SK-N-MC (cell line): ENCODE data around the gene CHST14.

Experiments
- EZH2 ChIP-seq: fragments of 200-600 bp; sonication (generic); IDR thresholded peaks from one replicate; pipeline ENCODE4 v1.6.1; 2017; ENCODE audit warnings: antibody characterized with exemption
- POLR2AphosphoS5 ChIP-seq: IDR thresholded peaks from 2 replicates; pipeline ENCODE4 v1.6.1; 2012; ENCODE audit warnings: mild to moderate bottlenecking, low read depth, low read length, borderline replicate concordance

DNA sequence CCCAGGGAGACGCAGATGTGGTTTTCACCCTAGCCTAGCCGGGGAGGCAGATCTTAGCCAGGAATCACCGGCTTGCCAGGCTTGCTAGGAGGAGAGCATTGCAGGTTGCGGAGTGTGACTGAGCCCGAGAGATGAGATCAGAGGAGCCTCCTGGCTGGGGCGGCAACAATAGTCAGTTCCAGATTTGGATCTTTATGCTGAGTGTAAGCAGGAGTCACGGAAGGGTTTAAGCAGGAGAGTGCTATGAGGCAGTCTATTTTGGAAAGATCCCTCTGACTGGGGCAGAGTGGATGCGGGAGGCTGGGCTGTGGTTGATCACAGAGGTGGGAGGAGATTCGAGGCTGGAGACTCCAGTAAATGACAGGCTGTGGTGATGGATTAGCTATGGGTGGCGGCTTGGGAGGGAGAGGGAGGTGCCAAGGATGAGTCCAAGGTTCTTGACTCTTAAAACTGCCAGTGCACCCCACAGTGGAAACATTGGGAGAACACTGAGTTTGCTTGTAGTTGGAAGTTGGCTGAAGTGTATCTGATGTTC lies 40.4 kb upstream of the CHST14 start:
- TF ChIP-seq POLR2AphosphoS5, result no peak
- TF ChIP-seq EZH2, result no peak
